SU-DHL-6 (cell line): ENCODE data around the gene NLGN2.

Experiments
- EZH2phosphoT487 ChIP-seq: fragments of 200-600 bp; sonication (generic), shearing (Covaris generic); conservative IDR thresholded peaks from 2 replicates; pipeline ENCODE4 v1.6.1; 2018; ENCODE audit warnings: mild to moderate bottlenecking, antibody characterized with exemption, low read length, moderate library complexity, mixed read lengths
- TF ChIP-seq, protein P1 (sequence below): fragments of 200-600 bp; sonication (generic); IDR thresholded peaks from one replicate; pipeline ENCODE4 v1.5.1; 2017; ENCODE audit warnings: antibody characterized with exemption, mild to moderate bottlenecking, low read length, moderate library complexity; ENCODE audit not compliant: insufficient read depth, poor library complexity, severe bottlenecking

DNA sequence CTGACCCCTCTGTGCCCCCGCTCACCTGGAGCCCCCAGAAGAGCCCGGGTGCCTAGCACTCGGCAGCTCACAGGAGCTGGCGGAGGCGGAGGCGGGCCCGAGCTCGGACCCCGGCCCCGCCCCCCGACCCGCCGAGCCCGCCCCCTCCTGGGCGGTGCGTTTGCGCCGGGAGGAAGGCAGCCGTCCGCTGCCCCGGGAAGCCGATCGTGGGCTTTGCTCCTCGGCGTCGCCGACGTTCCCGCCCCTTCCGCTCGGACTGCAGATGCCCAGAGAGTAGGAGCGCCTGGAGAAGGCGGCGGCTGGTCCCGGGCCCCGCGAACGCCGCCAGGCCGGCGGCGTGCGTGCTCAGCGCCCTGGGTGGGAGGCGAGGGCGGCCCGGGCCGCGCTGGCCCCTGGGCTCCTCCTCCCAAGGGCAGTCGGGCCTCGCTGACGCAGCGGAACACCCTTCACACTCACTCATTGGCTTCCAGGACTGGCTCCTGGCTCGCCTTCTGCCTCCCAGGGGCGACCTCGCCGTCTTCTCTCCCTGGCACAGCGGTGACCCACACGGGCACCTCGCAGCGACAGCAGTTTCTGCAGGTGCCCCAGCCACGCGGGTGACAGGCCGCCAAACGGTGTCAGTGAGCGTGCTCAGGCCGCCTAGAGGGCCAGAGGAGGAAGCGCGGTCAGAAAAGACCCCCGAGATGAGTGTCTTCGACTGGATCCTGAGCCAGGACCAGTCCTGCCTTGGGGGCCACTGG is 13.0 kb upstream of the NLGN2 start, which contains the start of gene PLSCR3:
- TF ChIP-seq EZH2phosphoT487: no peak
- TF ChIP-seq, protein P1, sequence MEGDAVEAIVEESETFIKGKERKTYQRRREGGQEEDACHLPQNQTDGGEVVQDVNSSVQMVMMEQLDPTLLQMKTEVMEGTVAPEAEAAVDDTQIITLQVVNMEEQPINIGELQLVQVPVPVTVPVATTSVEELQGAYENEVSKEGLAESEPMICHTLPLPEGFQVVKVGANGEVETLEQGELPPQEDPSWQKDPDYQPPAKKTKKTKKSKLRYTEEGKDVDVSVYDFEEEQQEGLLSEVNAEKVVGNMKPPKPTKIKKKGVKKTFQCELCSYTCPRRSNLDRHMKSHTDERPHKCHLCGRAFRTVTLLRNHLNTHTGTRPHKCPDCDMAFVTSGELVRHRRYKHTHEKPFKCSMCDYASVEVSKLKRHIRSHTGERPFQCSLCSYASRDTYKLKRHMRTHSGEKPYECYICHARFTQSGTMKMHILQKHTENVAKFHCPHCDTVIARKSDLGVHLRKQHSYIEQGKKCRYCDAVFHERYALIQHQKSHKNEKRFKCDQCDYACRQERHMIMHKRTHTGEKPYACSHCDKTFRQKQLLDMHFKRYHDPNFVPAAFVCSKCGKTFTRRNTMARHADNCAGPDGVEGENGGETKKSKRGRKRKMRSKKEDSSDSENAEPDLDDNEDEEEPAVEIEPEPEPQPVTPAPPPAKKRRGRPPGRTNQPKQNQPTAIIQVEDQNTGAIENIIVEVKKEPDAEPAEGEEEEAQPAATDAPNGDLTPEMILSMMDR: no peak
